Measurements from ENCODE around the gene IZUMO4.
A peak's percentile ranks its signal among the peaks of the same experiment; 100 is the strongest.

IZUMO4 gene

GRCh38 chr19:2142173-2142829, 45.6 kb downstream of the IZUMO4 start:
- no peak for DNase-seq

- DNase-seq, result no peak
Measured at GRCh38 chr19:2144190-2144589, 47.5 kb downstream of the IZUMO4 start.

- DNase-seq, result peak in 8 of 58 donors; percentile 5 to 46 (median 13)
Measured at GRCh38 chr19:2145831-2146241, 49.1 kb downstream of the IZUMO4 start.

GRCh38 chr19:2148482-2149135, 51.9 kb downstream of the IZUMO4 start:
- DNase-seq, result no peak

Measured in anterior cingulate cortex (tissue), 58 donors.